ENCODE results near the gene OPHN1. TPM values are rescaled to one million over a fixed set of nuclear protein-coding genes. Genes with fewer than 3 reads are reported as not detected.

OPHN1 gene
- total and polyA plus RNA-seq, 10 of the 15 experiments (the other 5 are each of a cell fraction or from before 2014, with no cell fraction given), result under 0.01 to 0.03 (median 0.03) TPM; not detected in 6

DNA sequence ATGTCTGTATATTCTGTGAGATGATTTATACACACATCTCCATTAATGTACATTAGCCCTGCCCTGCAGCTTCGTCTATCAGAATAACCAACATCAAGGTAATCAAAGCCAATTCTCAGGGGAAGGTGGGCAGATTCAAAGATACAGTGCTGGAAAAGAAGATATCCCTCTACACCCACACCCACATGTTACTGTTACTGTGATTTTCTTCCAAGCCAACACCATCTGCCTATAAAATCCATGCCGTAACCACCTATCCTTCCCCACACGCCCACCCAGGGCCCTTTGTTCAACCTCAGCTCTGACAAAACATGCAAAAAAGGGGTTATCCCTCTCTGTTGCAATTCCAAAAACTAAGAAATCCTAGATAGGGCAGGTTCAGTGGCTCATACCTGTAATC, 20.0 kb downstream of the OPHN1 start:
- no peak for DNase-seq (ENCODE audit: low read depth, low spot score)
- ATAC-seq, result no peak
- WGBS (ENCODE audit: insufficient coverage, insufficient replicate concordance, low lambda C conversion rate, missing lambda C conversion rate), result 27% methylated on average over 3 of the region's 3 CpGs
- Histone ChIP-seq H3K9ac (ENCODE audit: control insufficient read depth, insufficient read depth, low read length) (no peak overlapping the region), H3K27me3 (replicated peaks in 1 of 2; ENCODE audit: control insufficient read depth in 2 of 2, insufficient read depth in 2 of 2, low read length in 1 of 2) (no peaks in the 10 kb centered on the region; a peak in 1 of 4 replicates), H3K4me1 (ENCODE audit: control insufficient read depth, insufficient read depth, low read length) (no peaks in the 10 kb centered on the region), H3K4me2 (ENCODE audit: control insufficient read depth, insufficient read depth) (no peak overlapping the region), H3K27ac (ENCODE audit: control insufficient read depth, insufficient read depth) (no peak overlapping the region), H3K36me3 (ENCODE audit: control insufficient read depth in 2 of 2, insufficient read depth in 2 of 2, low read length in 1 of 2) (no peaks in the 10 kb centered on the region), H3K9me3 (replicated peaks; ENCODE audit: control insufficient read depth, insufficient read depth, low read length) (no peaks in the 10 kb centered on the region), H3K79me2 (ENCODE audit: control insufficient read depth, insufficient read depth, low read length) (no peaks in the 10 kb centered on the region), H4K20me1 (ENCODE audit: control insufficient read depth, insufficient read depth) (no peaks in the 10 kb centered on the region), H3K4me3 (no peak overlapping the region), H2AFZ (ENCODE audit: control insufficient read depth, low read depth, low read length) (no peak overlapping the region)
- POLR2A ChIA-PET, result no interaction called here
- BruUV-seq (replicated peaks), result no TSS peak
- RAD21 ChIA-PET (ENCODE audit: unreplicated experiment), result no interaction called here
- TF ChIP-seq E2F8 (IDR thresholded peaks at IDR 0.05; ENCODE audit: low read depth, partially characterized antibody), result no peak
- TF ChIP-seq EP300 (IDR thresholded peaks at IDR 0.05; ENCODE audit: borderline replicate concordance in 1 of 2, control insufficient read depth in 1 of 2, low read depth in 2 of 2, low read length in 2 of 2), result no peak
- TF ChIP-seq PML (IDR thresholded peaks at IDR 0.05; ENCODE audit: low read length), result no peak
- in situ Hi-C loops (cut with MboI) (no loop called here), intact Hi-C loops (cut with micrococcal nuclease; ENCODE audit: unreplicated experiment) (no loop called here)
- SMC1A ChIA-PET (ENCODE audit: uncharacterized antibody, unreplicated experiment), result no interaction called here
- no peak for FAIRE-seq
- CTCF ChIA-PET, result no interaction called here

DNA sequence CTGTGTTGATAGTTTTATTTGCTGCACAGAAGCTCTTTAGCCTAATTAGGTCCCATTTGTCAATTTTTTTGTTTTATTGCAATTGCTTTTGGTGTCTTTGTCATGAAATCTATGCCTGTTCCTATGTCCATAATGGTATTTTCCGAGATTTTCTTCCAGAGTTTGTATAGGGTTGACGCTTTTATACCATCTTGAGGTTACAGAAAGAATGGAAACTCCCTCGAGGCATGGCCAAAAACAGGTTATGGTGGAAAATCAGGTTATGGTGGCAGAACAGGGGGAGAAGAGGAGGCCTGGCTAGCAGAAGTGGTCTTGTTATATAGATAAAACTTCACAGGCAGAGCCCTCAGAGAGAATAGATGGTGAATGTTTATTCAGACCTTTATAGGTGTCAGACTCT, 21.6 kb downstream of the OPHN1 start:
- in situ Hi-C loops (cut with MboI), result no loop called here
- ChIA-PET CTCF (no interaction called here), SMC1A (ENCODE audit: uncharacterized antibody, unreplicated experiment) (no interaction called here), RAD21 (ENCODE audit: unreplicated experiment) (no interaction called here), POLR2A (no interaction called here)
- FAIRE-seq (no peak), ATAC-seq (no peak), DNase-seq (ENCODE audit: low read depth, low spot score) (no peak)
- Histone ChIP-seq H3K9me3 (replicated peaks; ENCODE audit: control insufficient read depth, insufficient read depth, low read length) (no peaks in the 10 kb centered on the region), H3K36me3 (ENCODE audit: control insufficient read depth in 2 of 2, insufficient read depth in 2 of 2, low read length in 1 of 2) (no peaks in the 10 kb centered on the region), H3K27ac (ENCODE audit: control insufficient read depth, insufficient read depth) (no peak overlapping the region), H3K27me3 (replicated peaks in 1 of 2; ENCODE audit: control insufficient read depth in 2 of 2, insufficient read depth in 2 of 2, low read length in 1 of 2) (no peaks in the 10 kb centered on the region; a peak in 1 of 4 replicates), H4K20me1 (ENCODE audit: control insufficient read depth, insufficient read depth) (no peaks in the 10 kb centered on the region), H3K79me2 (ENCODE audit: control insufficient read depth, insufficient read depth, low read length) (no peaks in the 10 kb centered on the region), H3K9ac (ENCODE audit: control insufficient read depth, insufficient read depth, low read length) (no peak overlapping the region), H3K4me1 (ENCODE audit: control insufficient read depth, insufficient read depth, low read length) (no peaks in the 10 kb centered on the region), H3K4me3 (no peak overlapping the region), H3K4me2 (ENCODE audit: control insufficient read depth, insufficient read depth) (no peak overlapping the region), H2AFZ (ENCODE audit: control insufficient read depth, low read depth, low read length) (no peak overlapping the region)
- intact Hi-C loops (cut with micrococcal nuclease; ENCODE audit: unreplicated experiment), result no loop called here
- TF ChIP-seq E4F1 (IDR thresholded peaks at IDR 0.05; ENCODE audit: borderline replicate concordance, partially characterized antibody), result no peak
- 2% methylated on average over 3 of the region's 3 CpGs for WGBS (ENCODE audit: insufficient coverage, insufficient replicate concordance, low lambda C conversion rate, missing lambda C conversion rate)
- BruUV-seq (replicated peaks), result no TSS peak
